GM12892 (cell line): ENCODE measurements around the gene VAV2.

ENCODE experiments used
- DNase-seq: peaks from one replicate; pipeline ENCODE4 v3.0.0; 2011; ENCODE audit not compliant: insufficient read length
- FAIRE-seq: peaks from 2 replicates; lab custom pipeline; 2011; peaks lifted over from hg19 to GRCh38; lab: Jason Lieb, UNC
- POLR2A ChIP-seq: IDR thresholded peaks from 2 replicates; pipeline ENCODE4 v1.6.1; 2011; ENCODE audit warnings: low read depth, low read length, control low read depth
- POLR2AphosphoS5 ChIP-seq: IDR thresholded peaks from 2 replicates; pipeline ENCODE4 v1.6.1; 2011; ENCODE audit warnings: low read depth, low read length, control low read depth
- TAF1 ChIP-seq: IDR thresholded peaks from 2 replicates; pipeline ENCODE4 v1.6.1; 2011; ENCODE audit warnings: low read depth, mild to moderate bottlenecking, control low read depth, low read length, borderline replicate concordance

VAV2 gene

DNA sequence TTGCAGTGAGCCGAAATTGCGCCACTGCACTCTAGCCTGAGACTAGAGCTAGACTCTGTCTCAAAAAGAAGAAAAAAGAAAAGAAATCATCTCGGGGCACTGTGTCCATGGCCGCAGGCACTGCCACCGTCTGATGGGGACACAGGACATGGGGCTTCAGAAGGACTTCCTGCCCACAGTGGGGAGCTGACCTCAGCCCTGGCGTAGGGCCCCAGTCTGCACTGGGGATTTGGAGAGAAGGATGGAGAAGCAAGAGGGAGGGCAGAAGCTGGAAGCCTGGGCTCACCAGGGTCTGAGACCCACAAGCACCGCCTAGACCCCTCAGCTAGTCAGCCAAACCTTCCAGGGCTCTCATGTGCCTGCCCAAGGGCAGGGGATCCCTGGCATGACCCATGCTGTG, 249.9 kb downstream of the VAV2 start:
- FAIRE-seq (no peak), DNase-seq (no peak)
- TF ChIP-seq TAF1 (no peak), POLR2AphosphoS5 (no peak), POLR2A (no peak)

DNA sequence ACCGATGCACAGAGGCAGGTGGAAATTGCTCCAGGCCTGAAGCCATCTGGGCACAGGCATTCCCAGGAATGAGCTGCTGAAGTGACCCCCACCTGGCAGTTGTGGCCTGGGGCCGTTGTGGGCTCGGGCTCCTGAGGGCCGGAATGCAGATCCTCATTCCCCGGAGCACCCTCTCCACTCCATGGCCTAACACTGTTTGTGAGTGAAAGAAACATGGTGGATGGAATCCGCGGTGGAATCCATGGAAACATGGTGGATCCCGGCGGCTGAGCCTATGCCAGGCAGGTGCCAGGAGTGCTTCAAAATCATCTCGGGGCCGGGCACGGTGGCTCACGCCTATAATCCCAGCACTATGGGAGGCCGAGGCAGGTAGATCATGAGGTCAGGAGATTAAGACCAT, 250.4 kb downstream of the VAV2 start:
- DNase-seq (no peak), FAIRE-seq (no peak)
- TF ChIP-seq POLR2AphosphoS5 (no peak), POLR2A (no peak), TAF1 (no peak)

DNA sequence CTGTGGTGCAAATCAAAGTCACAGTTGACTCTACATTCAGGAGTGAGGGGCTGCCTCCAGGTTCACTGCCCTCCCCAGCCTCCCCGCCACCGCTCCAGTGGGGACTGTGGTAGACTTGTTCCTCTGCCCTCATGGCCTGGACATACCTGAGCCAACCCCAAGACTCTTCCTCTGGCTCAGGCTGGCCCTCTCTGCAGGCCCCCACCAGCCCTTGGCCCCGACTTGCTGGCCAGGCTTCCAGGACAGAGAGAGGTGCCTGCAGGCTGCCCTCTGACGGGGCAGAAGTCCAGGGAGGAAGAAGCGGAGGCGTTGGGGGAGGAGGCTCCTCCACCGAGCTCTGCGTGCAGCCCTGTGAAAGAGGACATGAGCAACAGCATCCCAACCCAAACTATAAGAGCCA, 251.2 kb downstream of the VAV2 start:
- DNase-seq (no peak), FAIRE-seq (no peak)
- no peak for TF ChIP-seq POLR2AphosphoS5
- TF ChIP-seq POLR2A = no peak
- TF ChIP-seq TAF1 = no peak

DNA sequence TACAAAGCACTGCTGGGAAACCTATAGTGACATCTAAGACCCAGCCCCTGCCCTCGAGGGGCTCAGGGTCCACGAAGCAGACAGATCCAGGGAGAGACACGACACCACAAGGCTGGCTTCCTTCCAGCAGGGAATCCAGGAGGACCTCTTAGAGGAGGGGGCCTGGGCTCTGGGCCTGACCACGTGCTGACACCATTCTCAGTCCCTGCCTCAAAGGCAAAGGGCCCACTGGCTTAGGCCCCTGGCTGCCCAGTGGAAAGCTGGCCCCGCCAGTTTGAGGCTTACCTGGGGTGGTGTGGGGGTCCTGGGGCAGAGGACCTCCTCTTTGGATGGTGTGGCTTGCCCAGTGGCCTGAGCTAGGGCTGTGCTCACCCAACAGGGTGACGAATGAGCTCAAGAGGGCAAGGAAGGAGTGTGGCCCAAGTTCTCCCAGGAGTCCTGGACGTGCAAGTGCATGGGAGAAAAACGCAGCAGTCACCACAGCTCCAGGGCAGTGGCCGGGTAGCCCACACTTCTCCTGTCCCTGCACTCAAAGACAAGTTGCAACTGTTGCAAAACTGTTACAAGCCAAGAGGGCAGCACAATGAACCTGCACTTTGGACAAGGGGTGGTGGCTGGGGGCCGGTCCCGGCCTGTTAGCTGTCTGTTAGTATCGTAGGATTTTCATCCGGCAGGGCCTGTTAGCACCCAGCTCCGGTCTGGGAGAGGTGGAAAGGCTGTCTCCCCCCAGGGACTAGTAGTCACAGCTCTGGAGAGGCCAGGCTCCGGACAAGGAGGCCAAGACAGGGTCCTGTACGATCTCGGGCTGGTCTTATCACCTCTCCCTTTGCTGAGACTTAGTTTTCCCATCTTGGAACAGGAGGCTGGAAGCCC, 252.5 kb downstream of the VAV2 start:
- DNase-seq = no peak
- no peak for FAIRE-seq
- TF ChIP-seq TAF1 (no peak), POLR2AphosphoS5 (no peak), POLR2A (no peak)

DNA sequence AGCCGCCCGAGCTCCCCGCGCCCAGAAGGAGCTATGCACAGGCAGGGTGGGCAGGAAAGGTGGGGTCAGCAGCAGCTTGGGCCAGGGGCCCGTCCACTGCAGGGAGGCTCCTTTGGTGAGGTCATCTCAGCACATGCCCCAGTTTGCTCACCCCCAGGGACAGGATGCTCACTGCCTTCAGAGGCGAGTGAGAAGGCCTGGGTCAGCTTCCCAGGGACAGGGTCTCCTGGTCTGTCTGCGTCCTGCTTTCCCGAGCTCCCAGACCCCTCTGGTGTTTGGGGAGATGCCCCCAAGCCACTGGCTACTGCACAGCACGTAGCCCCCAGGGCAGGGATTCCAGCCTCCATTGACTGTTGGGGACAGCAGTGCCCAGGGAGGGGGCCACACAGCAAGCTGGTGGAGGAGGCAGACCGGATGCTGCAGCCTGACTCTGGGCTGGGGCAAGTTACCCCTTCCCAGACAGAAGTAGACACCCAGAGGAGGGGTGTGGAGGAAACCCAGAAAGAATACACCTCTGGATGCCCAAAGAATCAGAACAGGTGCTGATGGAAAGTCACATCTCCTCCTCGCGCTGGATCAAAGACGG, 253.4 kb downstream of the VAV2 start:
- FAIRE-seq (no peak), DNase-seq (no peak)
- TF ChIP-seq POLR2AphosphoS5 (no peak), TAF1 (no peak), POLR2A (no peak)

DNA sequence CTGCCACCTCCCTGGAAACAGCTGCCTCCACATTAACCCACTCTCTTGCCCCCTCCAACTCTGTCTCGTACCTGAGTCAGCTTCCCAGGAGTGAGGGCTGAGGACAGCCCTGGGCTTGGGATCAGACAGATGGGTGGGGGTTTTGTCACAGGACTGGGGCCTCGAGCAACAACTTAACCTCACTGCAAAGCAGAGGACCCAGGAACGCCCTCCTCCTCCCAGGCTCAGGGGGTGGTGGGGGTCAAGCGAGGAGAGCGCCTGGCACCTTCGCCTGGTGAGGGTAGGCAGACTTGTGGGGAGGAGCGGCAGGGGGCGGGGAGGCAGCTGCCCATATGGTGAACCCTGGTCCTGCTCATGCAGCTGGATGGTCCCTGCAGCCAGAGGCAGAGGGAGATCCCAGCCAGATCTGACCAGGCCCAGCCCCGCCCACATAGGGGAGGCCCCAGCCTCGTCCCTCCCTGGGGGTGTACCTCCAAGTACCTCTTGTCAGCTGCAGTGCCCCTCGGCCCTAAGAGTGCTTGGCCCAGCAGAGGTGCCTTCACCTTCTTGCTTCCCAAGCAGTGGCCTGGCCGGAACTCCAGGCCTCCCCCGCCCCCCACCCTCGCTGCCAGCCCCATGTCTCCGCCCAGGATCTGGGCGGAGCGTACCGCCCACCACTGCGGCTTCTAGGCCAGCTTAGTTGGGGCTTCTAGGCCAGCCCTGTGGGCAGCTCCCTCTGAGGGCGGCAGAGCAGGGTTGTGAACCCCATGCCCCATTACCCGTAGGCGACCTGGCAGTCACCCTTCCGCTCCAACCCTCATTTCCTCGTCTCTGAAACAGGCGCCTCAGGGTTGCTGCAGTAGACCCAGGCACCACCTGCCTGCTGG, 254.1 kb downstream of the VAV2 start, which contains the start of gene SARDH:
Gene SARDH, minus strand, starts transcription at position 579 of the 866 bp plus-strand sequence. CDS start 4,179 bp downstream, outside the sequence.
- FAIRE-seq = peak; percentile 51
- TF ChIP-seq POLR2A = no peak
- TF ChIP-seq POLR2AphosphoS5 = no peak
- no peak for TF ChIP-seq TAF1

DNA sequence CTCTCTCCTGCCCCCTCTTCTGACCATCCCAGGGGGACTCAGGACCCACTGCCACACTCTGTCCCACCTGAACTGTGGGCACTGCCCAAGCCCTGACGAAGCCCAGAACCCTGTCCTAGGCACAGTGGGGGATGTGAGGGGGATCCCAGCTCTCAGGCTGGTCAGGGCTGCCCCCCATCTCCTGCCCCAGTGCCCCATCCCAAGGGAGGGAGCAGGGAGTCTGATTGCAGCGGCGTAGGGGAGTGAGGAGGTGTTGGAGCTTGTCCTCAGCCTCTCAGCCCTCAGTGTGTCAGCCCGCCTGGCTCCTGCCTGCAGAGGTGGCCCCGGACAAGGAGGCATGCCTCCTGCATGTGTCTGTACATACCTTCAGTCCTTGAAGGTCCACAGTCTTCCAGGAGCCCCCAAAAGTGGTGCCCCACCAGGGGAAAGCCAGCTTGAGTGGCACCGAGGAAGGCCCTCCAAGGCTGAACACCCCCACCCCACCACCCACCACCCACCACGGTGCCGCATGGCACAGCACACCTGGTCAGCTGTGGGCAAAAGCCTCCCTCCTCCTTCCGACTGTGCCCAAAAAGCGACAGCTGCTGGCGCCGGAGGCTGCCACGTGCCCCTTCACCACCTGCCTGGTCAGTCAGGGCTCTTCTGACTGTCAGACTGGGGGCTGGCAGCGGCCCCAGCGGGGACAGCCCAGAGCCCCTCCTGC, 254.9 kb downstream of the VAV2 start:
- FAIRE-seq = no peak
- DNase-seq = no peak

More for the DNA sequence above, 254.1 kb downstream of the VAV2 start, which contains the start of gene SARDH:
- DNase-seq = peak; percentile 80

DNA sequence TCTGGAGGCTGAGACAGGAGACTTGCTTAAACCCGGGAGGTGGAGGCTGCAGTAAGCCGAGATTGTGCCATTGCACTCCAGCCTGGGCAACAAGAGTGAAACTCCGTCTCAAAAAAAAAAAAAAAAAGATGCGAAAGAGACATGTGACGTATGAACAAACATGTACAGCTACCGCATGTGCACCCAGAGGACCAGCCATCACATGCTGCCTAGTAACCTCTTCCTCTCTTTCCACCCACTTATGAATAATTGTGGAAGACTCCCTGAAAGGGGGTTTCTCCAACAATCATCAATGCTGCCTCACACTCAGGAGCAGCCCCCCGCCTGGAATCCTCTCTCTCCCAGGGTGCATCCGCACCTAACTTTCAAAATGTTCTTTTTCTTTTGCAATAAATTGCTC, 256.2 kb downstream of the VAV2 start:
- no peak for FAIRE-seq
- DNase-seq = no peak
- no peak for TF ChIP-seq POLR2AphosphoS5
- no peak for TF ChIP-seq TAF1
- TF ChIP-seq POLR2A = no peak

More for the DNA sequence above, 254.9 kb downstream of the VAV2 start:
- TF ChIP-seq TAF1 = no peak
- no peak for TF ChIP-seq POLR2A
- TF ChIP-seq POLR2AphosphoS5 = no peak

DNA sequence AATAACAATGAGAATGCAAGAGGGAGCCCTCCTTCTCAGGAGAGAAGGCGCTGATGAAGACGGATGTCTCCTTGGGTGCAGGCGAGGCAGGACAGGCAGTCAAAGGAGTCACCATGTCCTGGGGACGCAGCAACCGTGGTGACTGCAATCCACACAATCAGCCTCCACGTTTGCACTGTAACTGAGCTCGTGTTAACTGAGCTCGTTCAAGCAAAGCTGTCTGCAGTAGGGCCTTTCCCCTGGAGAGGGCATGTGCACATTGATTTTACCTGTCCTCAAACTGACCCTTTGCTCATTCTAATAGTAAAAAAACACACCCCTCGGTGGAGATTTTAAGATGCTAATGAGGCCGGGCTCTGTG, 256.7 kb downstream of the VAV2 start:
- no peak for DNase-seq
- peak; percentile 42 for FAIRE-seq
- TF ChIP-seq POLR2A (no peak), TAF1 (no peak)

DNA sequence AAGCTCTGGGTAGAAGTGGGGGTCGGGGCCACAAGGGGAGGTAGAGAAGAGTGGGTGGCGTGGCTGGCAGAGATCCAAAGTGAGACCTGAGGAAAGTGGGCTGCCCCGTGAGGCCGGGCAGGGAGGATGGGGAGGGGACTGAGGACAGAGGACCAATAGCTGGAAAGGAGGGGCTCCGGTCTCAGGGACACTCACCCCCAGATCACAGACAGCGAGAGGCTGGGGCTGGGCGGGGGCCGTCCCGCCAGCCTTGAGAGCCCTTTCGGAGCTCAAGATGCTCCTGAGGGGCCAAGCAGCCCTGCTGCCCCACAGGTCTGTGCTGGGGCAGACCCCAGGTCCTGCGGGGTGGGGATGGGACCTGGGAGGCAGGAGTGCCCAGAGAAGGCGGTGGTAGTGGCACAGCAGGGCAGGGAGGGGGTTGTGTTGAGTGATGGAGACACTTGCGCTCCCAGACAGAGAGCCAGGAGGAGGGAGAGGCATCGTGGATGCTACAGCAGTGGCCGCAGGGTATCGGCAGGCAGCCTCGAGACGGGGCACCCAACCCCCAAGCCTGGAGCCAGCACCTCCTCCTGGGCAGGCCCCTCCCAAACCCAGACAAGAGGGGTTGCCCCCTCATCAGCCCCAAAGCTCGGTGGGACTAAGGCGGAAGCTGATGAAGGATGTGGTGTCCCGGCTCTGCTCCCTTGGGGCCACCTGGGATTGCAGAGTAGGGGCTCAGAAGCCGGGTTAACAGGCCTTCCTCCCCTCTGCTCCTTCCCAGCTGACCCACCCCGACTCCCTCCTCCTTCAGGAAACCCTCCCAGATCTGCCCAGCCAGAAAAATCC, 257.3 kb downstream of the VAV2 start:
- FAIRE-seq = no peak
- DNase-seq = no peak
- TF ChIP-seq POLR2AphosphoS5 (no peak), POLR2A (no peak), TAF1 (no peak)

DNA sequence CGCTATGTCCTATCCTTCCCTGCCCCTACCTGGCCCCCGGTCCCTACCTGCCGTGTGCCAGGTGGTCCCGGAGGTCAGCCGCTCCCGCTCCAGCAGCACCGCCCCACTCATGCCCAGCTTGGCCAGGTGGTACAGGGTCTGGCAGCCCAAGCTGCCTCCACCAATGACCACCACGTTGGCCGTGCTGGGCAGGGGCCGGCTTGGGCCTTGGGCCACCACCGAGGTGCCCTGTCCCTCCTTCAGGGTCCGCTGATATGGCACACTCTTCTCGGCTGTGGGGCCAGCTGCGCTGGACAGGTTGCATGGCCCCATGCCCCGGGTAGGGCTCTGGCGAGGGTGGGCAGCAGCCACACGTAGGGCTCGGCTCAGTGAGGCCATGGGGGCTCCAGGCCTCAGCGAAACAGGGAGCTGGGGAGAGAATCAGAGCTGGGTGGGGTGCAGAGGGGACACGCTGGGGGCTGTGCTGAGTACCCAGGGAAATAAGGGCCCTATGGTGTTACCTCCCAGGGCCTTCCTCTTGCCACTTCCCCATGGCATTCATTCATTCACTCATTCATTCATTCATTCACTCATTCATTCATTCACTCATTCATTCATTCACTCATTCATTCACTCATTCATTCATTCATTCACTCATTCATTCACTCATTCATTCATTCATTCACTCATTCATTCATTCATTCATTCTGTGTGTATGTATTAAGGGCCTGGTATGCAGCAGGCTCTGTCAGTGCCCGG, 258.2 kb downstream of the VAV2 start:
- TF ChIP-seq POLR2AphosphoS5 (no peak), POLR2A (no peak), TAF1 (no peak)
- FAIRE-seq = no peak
- no peak for DNase-seq
